HG02642 (cell line): Measurements from ENCODE around the gene FRRS1L.
A peak's percentile ranks its signal among the peaks of the same experiment; 100 is the strongest.

Experiments
- ATAC-seq: cut with Tn5 transposase; IDR thresholded peaks from one replicate; pipeline ENCODE4 v1.9.1; 2021; ENCODE audit warnings: mild to moderate bottlenecking; ENCODE audit not compliant: unreplicated experiment, poor library complexity

Gene FRRS1L

DNA sequence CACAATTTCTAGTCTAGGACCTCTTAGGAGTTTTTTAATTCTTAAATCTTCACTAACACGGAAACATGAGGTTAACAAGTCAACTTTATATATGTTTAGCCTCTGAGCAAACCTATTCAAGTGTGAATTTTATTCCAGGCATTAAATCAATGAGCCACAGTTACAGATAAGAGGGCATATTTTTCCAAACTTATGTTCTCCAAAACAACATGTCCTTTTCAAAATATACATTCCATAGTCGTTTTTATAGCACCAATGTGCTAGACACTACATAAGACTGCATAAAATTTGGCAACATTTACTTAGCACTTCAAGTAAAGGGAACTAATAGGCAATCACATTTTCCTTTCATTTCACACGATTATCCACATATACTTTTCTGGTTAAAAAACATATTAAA is 53.8 kb downstream of the FRRS1L start:
- no peak for ATAC-seq

- ATAC-seq = peak; percentile 73
These were observed 56.6 kb downstream of the FRRS1L start for GRCh38 chr9:109110329-109111021.

GRCh38 chr9:109109967-109110328 is 57.1 kb downstream of the FRRS1L start:
- ATAC-seq = no peak

- ATAC-seq = no peak
These were observed 58.7 kb downstream of the FRRS1L start for GRCh38 chr9:109108318-109108717.

- ATAC-seq = no peak
These were observed 59.4 kb downstream of the FRRS1L start for GRCh38 chr9:109107402-109108240.

DNA sequence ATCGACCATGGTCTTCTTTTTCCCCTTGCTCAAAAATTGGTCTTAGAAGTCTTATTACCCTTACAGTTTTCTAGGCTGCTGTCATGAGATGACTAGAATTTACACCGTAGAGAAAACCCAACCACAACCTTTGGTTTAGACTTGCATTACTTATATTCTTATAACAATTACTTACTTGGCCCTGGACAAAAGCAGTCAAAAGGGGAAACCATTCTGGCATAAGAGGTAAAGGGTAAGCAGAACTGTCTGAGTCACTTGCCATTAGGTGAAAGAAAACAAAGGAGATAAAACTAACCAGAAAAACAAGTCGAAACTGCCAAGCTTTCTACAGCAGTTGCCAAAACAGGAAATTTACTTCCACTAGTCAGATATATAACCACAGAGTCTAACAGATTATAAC is 65.2 kb downstream of the FRRS1L start:
- ATAC-seq = peak; percentile 73

DNA sequence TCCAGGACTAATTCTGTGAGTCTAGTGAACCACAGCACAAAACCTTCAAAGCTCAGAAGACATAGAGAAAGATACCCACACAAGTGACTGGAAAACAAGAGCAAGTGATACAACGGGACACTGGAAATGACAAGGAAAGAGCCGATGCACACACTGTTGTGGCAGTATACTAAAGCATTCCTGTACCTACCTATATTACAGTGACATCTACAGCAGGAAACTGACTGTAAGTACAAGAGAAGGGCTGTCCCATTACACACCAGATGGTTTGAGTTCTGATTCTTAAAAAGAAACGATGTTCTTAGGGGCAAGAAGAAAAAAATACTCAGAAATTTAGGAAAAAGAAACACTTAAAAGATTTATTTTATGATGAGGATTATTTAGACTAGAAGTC is 65.8 kb downstream of the FRRS1L start:
- ATAC-seq = no peak

- no peak for ATAC-seq
These were observed 66.4 kb downstream of the FRRS1L start for GRCh38 chr9:109100543-109101201.

- no peak for ATAC-seq
These were observed 68.1 kb downstream of the FRRS1L start for GRCh38 chr9:109098960-109099308.

DNA sequence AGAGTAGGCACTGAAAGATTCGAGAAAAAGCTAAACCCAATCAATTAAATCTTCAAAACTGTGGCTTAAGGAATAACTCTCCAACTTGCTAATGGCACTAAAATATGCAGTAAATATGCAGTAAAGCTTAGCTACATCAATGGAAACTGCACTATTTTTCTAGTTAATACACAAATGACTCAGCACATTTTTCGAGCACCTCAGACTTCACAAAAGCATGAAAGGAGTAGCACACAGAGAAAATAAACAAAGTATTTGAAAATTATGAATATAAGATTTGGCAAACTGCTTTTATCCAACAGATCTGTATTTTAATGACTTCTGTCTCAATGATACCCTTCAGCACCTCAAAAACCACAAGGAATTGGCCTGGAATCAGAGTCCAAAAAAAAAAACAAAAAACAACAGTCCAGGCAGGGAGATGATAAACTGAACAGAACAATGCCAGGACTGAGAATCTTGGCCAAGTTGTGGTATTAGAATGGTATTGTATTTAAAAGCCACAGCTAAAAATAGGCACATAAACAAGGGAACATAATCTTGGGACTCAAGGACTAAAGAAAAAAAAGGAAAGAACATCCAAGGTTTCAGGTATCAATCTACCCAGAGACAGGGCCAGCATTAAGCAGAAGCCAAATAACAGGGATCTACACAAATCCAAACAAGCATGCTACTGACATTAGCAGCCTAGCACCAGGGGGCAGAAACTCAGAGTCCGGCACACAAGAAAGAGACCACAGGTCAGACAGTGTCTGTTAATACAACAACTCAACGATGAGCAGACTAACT is 68.7 kb downstream of the FRRS1L start:
- no peak for ATAC-seq

- ATAC-seq = no peak
These were observed 69.9 kb downstream of the FRRS1L start for GRCh38 chr9:109097146-109097545.

- ATAC-seq = no peak
These were observed 71.7 kb downstream of the FRRS1L start for GRCh38 chr9:109095321-109095720.

GRCh38 chr9:109094268-109094667 is 72.8 kb downstream of the FRRS1L start:
- ATAC-seq = no peak

DNA sequence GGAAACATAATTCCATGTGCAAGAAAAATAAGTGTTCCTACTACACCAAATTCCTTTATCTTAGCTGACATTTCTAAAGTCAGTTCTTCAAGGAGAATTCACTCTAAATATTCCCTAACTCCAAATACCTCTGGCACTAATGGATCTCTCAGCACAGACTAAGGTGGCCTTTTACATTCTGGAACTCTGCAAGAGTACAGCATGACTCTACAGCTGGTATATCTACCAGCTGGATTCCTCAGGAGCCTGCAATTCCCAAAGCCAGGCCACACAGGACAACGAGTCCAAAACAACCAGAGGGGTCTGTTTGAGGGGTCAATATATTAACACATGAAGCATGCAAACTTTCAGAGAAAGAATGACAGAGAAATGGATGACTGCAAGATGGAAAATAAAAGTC is 74.5 kb downstream of the FRRS1L start:
- ATAC-seq = no peak

- no peak for ATAC-seq
These were observed 74.9 kb downstream of the FRRS1L start for GRCh38 chr9:109092051-109092580.

DNA sequence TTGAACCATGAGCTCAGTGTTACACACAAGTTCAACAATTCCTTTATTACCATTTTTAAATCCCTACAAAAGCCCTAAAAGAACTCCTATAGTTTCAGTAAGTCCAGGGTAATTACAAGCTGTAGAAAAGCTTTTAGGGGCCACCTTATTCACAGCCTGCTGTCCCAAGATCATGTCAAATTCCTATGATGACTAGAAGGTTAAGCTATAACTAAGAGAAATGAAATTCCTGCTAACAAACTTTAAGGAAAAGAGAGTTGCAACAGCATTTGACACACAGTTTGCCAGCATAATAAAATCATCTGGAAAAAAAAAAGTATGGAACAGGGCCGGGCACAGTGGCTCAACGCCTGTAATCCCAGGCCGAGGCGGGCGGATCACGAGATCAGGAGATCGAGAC is 78.8 kb downstream of the FRRS1L start:
- no peak for ATAC-seq

DNA sequence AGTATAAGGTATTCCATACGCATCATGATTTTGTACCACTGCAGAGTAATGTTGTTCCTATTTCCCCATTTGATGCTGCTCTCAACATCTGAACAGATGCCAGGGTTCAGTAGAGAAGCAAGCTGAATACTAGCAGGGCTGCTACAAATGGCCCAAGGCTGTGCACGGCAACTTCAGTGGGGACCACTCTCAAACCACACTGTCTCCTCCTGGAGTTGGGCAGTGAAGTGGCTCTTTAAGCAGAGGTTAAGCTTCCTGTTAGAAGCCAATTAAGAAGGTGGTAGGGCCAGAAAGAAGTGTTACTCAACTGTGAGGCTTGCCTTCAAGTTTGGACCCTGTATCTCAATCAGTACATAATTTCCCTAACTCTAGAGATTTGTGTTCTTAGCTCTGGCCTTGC is 79.3 kb downstream of the FRRS1L start:
- no peak for ATAC-seq

- peak; percentile 77 for ATAC-seq
These were observed 80.8 kb downstream of the FRRS1L start for GRCh38 chr9:109086221-109086620.

DNA sequence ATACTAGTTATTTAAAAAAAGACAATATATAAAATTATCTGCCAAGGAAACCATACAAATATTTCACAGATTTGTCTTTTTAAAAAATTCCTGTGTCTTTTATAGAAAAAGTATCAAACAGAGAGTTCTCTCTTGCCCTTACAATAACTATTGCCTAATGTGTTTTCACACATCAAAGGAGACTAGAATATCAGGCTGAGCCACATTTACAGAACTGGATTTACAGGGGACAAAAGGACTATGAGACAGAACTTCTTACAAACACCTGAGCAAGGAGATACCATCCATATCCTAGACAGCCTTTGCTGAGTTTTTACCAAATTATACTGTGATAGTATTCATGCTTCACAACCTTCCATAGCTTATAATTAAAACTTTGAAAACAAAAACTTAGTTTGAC is 81.5 kb downstream of the FRRS1L start:
- no peak for ATAC-seq

DNA sequence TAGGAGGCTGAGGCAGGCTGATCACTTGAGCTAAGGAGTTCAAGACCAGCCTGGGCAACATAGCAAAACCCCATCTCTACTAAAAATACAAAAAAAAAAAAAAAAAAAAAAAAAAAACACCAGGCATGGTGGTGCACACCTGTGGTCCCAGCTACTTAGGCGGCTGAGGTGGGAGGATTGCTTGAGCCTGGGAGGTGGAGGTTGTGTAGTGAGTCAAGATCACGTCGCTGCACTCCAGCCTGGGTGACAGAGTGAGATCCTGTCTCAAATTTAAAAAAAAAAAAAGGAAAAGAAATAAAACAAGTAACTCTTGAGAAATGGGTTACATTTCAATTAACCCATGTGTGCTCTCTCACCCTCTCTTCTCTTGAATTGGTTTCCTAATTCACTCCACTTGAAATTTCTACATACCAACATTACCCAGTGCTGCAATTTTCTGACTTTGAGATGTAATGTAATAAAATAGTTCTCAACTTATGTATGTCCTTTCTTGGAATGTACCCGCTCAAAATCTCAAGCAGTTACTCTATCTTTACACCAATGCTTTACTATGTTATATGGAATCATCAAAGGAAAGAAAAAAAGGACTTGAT is 83.1 kb downstream of the FRRS1L start:
- no peak for ATAC-seq
